Stimulated activated CD8-positive, alpha-beta memory T cell treated with anti-CD3 and anti-CD28 coated beads, Interleukin-15, amount 100 ng/mL, for 24 hours (primary cell): ENCODE data around the gene PLEKHH3.

ENCODE experiments used
- DNase-seq: peaks from one replicate; pipeline ENCODE4 v3.0.0-alpha.2; 2020; ENCODE audit warnings: low read depth

Gene PLEKHH3, protein sequence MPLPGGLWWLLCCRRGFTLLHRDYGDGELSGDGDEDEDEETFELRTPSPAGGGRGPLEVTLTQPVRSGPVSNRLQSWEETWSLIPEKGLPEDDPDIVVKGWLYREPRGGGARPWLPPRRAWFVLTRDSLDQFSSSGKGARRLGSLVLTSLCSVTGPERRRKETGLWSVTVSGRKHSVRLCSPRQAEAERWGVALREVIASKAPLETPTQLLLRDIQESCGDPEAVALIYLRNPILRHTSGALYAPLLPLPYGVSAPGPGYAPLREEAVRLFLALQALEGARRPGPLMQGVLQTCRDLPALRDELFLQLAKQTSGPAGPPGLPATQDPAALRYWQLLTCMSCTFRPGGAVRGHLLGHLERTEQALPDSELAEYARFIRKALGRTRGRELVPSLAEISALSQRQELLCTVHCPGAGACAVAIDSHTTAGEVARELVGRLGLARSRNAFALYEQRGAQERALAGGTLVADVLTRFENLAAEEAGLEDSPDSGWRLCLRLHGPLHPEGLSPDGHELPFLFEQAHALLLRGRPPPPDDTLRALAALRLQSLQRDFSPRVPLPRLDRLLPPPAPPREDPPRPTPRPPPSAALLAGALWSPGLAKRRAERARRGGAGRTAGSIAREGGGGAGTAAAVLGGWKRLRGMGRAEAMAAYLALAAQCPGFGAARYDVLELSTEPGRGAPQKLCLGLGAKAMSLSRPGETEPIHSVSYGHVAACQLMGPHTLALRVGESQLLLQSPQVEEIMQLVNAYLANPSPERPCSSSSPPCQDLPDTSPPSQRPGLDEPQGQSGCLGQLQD

DNA sequence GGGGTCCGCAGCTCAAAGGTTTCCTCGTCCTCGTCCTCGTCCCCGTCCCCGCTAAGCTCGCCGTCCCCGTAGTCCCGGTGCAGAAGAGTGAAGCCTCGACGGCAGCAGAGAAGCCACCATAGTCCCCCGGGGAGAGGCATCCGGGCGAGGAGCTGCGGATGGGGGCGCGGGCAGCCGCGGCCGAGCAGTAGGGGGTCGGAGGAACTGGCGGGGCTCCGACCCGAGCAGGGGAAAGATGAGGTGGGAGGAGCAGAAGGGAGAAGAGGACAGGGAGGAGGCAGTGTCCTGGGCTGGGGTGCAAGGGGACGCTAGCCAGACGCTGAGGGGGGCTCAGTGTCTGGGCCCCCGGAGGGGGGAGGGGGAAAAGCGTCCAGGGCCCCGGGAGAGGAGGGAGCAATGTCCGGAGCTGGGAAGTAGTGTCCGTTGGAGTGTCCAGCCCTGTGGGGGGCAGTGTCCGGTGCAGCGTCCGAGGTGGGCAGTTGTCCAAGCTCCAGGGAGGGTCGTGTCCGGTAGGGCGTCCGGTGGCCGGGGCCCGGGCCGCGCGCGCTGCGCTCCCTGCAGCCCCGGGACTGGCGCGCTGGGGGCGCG, at the start of gene PLEKHH3:
Gene PLEKHH3 (minus strand): TSS at position 571 of the 588 bp plus-strand sequence. CDS start 431 bp downstream, at position 140.
- no peak for DNase-seq

DNA sequence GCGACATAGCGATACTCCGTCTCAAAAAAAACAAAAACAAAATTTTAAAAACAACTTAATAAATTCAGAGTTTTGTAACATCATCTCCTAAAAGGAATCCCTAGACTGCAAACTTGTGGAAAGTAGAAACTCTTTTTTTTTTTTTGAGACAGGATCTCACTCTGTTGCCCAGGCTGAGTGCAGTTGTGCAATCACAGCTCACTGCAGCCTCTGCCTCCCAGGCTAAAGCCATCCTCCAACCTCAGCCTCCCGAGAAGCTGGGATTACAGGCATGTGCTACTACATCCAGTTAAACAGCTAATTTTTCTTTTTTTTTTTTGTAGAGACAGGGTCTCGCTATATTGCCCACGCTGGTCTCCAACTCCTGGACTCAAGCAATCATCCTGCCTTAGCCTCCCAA, 48.3 kb upstream of the PLEKHH3 start:
- no peak for DNase-seq

DNA sequence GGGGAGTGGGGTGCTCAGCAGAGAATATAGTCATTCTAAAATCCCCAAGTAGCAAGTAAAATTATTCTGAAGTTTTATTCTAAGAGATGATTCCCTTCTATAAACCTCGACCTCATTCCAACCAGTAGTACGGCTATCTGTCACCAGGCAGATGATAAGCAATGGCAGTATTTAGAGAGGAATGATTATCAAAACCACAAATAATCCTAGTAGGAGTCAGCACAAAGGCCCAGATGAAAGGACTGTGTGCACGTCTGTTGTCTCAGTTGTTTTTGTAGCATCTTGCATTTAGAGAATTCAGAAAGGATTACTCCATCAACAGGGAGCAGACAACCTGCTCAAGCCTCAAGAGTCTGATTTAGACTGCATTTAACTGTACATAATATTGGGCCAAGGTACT, 46.8 kb upstream of the PLEKHH3 start:
- DNase-seq, result no peak

DNA sequence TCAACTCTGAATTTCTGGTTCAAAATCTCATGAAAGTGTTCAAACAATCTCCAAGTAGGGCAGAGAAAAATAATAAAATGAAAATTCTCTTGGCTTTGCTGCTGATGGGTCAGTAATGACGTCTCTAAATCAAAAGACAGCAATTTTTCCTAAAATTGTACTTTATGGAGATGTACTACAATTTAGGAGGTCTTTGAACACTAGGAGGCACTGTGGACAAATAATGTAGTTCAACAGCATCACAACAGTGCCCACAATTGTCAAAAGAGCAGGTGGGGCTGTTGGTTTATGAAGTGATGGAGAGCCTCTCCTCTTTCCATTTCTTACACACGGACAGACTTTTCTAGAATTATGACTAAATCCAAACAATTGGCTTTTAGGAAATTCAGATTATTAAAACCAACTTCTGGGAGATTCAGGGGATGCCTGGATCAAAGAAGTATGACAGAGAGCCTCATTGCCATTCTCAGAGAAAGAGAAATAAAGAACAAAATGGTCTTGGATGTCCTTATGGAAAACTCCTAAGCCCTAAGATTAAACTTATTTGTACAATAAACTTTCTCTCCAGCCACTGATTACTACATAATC, 44.3 kb upstream of the PLEKHH3 start:
- DNase-seq, result no peak

DNA sequence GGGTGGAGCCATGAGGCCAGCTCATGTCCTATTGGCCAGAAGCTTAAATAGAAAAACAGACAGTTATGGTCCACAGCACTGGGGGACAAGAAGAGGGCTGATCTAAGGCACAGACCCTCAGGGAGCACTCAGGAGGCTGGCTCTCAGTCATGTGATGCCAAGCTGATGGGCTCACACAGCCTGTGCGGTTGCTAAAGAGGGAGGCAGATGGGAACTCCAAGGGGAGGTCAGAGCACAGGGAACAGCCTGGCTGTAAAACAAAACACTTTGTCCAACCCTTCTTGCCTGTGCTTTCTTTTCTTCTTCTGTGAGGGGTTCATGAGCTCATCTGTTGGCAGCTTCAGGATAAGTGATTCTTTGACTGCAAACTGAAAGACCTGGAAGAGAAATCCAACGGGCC, 32.8 kb upstream of the PLEKHH3 start:
- no peak for DNase-seq

DNA sequence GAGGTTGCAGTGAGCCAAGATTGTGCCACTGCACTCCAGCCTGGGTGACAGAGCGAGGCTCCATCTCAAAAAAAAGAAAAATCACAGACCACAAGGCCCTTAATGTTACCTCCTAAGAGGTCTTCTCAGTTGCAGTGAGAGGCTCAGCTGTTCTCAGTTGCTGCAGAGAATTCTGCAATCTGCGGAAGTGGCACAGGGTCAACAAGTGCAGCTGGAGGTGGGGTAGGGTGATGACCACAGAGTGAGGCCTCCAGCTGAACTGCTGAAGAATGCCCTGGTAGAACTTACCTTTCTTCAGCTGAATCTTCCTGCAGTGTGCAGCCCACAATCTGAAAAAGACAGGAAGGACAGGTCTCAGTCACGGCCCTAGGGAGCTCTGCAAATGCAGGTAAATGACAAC, 31.8 kb upstream of the PLEKHH3 start:
- DNase-seq, result no peak

DNA sequence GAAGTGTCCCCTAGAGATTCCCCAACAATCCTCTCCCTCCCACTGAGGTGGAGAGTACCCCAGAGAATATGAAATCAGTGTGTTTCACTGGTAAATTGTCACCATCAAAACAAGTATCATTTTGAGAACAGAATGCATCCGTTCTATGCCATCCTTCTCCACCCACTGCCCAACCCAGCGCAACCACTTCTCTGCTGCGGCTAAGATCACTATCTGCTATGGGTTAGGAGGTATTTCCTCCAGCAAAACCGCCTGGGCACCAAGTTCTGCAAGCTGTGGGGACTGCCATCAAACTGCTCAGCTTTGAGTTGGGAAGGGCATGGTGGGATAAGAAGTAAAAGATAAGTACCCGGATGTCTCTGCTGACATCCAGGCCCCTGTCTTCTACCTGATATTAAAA, 29.9 kb upstream of the PLEKHH3 start:
- no peak for DNase-seq

DNA sequence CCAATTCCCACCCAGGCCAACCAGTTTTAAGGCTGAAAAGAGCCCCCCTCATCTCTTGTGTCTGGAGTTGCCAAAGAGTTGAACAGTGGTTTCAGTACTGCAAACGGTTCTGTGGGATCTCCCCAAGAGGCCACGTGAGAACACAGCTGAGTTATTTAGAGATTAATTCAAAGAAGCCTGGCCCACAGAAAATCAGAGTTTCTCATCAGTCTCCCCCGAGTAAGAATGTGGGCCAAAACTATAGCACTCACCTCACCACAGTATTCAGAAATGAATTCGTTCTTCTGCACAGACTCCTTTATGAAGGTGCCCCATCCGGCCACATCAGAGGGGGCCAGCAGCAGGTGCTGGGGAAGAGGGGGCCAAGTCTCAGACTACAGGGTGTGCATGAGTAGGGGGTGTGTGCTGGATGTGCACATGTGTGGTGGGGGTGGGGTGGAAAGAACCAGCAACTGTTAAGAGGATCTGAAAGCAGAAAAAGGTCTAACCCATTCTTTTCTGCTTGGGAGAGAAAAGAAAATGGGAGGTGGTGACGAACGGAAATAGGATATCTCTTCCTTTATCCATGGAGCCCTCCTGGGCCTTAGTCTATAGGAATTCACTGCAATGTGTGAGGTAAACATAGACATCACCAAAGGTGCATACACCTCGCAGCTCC, 28.2 kb upstream of the PLEKHH3 start:
- no peak for DNase-seq

DNA sequence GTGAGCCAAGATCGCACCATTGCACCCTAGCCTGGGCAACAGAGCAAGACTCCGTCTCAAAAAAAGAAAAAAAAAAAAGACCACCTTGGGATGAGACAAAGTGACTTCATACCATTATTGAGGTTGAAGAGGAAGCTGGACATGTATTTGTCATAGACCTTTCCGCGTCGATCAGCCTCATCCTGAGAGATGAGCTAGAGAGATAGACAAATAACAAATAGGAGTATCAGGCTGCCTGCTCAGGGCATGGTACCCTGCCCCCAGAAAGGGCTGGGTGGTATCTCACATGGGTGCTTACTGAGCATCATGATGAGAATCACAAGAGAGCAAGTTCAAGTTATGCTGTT, 27.7 kb upstream of the PLEKHH3 start:
- no peak for DNase-seq

DNA sequence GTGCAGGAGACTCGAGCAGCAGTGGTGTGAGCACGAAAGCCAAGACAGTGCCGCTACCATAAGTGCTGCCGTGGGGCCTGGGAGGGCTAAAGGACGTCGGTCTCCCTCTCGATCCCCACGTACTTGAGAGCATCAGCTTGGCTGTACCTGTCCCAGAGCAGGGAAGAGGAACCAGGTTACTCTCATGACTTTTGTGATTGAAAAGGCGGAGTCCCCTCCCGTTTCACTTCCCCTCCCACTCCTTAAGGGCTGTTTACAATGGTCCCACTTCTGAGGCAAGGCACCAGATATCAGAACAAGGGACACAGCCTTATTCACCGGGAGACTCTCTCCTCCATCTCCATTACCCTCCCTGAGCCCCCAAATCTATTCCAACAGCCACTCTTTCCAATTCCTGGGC, 25.7 kb upstream of the PLEKHH3 start:
- DNase-seq, result no peak

DNA sequence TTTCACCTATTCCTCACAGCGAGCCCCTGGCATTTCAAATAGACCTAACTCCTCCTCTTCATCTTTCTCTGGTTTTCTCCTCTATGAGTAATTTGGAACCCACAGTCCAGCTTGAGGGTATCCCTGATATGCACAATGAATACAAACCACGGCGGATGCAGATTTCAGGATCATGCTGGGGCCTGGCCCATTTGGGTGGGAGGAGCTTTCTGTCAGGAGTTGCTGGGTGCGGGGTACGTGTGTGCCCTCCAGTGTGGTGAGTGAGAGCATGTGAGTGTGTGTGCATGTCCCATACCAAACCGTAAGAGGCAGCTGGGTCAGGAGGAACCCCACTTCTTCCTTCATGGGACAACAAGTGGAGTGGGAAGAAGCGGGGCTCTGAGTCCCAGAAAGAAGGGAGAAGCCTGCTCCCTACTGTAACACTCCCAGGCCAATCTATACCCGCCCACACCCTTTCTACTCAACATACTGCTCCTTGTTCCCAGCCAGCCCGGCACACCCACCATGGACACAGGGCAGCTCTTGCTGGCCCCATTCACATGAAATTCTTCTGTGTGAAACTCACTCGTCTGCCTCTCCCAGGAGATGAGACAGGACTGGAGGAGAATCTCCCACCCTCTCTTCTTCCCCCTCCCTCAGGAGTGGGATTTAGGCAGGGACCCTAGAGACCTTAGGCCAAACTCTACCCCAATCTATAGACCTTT, 23.9 kb upstream of the PLEKHH3 start:
- DNase-seq, result no peak

DNA sequence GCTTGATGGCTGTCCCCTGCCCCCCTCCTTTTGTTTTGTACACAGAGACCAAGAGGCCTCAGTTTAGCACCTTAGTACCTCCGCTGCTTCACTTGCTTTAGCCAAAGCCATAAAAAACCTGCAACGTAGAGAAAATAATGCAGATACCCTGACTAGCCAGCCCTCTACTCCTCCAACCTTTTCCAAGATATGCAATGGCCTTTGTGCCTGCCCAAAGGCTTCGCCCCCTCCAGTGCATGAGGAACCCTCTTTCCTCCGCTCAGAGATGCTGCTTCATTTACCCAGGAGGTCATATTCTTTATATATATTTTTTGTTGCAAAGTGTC, 22.6 kb upstream of the PLEKHH3 start:
- no peak for DNase-seq

DNA sequence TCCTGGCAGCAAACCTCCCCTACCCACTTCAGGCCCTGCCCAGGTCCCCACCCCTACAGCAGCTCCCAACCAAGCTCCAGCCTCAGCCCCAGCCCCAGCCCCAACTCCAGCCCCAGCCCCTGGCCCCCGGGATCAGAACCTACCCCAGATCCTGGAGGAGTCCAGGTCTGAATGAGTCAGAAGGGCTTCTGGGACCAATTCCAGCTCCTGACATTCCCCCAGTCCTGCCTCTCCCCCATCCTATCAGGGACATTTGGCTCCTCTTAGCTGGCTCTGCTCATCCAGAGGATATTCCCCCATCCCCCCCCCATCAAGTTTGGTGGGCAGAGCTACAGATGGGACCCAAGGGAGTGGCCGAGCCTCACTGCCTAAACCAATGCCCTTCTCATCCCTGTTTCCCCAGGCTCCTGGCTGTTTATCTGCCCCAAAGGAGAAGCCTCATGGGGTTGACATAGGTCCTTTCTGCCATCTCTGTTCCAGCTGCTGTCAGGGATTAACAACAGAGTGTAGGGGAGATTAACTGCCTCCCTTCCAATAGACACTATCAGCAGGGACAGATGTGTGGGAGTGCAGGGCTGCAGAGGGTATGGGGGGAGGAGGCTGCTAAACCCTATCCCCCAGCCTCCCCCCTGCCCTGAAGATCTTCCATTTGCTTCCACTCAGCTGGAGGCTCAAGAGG, 22.1 kb upstream of the PLEKHH3 start:
- no peak for DNase-seq

DNA sequence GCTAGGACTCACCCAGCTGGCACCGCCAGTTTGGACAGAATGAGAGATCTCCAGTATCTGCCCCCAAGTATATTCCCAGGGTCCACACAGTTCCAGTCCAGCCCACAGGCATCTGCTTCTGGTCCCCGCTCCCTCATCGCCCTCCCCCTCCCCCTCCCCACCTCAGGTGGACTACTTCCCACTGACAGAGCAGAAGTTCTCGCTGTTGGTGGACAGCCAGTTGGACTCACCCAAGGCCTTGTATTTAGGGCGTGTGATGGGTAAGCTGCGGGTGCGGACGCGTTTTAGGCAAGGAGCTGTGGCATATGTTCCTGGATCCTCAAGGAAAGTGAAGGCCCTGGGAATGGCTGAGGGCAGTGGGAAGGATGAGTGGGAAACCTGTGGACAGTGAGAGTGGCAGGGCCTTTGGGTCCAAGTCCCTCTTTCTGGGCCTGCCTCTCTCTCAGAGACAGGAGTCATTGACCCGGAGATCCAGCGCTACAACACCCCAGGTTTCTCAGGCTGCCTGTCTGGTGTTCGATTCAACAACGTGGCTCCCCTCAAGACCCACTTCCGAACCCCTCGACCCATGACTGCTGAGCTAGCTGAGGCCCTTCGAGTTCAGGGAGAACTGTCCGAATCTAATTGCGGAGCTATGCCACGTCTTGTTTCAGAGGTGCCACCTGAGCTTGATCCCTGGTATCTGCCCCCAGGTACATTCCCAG, 20.5 kb upstream of the PLEKHH3 start:
- no peak for DNase-seq

DNA sequence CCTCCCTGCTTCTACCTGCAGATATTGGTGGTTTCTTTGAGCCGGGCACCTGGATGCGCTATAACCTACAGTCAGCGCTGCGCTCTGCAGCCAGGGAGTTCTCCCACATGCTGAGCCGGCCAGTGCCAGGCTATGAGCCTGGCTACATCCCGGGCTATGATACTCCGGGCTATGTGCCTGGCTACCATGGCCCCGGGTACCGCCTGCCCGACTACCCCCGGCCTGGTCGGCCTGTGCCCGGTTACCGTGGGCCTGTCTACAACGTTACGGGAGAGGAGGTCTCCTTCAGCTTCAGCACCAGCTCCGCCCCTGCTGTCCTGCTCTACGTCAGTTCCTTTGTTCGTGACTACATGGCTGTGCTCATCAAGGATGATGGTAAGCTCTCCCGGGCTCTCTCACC, 18.7 kb upstream of the PLEKHH3 start:
- DNase-seq, result no peak

DNA sequence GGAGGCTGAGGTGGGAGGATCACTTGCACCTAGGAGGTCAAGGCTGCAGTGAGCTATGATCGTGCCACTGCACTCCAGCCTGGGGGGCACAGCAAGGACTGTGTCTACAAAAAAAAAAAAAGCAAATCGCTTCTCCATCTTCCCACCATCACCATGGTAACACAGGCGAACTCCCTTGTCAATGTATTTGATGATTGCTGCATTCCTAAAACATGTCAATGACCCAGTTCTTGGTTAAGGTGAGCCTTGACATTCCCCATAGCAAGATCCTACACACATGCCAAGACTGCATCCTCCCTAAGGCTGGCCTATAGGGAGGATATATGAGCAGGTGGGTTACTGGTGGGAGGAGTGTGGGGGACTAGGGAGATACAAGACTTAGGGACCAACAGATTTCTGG, 17.7 kb upstream of the PLEKHH3 start:
- no peak for DNase-seq

DNA sequence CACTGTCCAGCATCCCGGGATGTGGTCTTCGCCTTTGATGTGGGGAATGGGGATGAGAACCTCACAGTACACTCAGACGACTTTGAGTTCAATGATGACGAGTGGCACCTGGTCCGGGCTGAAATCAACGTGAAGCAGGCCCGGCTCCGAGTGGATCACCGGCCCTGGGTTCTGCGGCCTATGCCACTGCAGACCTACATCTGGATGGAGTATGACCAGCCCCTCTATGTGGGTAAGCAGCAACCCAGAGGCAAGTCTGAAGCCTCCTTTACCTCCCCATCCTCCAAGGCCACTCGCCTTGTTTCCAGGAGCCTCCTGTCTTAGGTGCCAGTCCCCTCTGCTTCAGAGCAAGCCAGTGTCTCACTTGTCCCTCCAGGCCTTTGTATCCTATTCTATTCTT, 15.7 kb upstream of the PLEKHH3 start:
- no peak for DNase-seq

DNA sequence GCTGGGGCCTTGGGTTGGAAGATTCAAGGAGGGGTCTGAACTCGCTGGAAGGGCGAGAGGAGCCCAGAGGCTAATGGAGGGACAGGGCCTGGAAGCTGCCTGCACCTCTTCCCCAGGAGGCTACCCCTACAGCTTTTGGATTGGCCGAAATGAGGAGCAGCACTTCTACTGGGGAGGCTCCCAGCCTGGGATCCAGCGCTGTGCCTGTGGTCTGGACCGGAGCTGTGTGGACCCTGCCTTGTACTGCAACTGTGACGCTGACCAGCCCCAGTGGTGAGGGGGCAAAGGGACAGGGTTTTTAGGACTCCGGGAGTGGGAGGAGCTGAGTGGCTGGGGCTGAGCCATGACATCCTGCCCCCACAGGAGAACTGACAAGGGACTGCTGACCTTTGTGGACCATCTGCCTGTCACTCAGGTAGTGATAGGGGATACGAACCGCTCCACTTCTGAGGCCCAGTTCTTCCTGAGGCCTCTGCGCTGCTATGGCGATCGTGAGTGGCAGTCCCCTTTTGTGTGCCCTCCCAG, 14.3 kb upstream of the PLEKHH3 start:
- no peak for DNase-seq

DNA sequence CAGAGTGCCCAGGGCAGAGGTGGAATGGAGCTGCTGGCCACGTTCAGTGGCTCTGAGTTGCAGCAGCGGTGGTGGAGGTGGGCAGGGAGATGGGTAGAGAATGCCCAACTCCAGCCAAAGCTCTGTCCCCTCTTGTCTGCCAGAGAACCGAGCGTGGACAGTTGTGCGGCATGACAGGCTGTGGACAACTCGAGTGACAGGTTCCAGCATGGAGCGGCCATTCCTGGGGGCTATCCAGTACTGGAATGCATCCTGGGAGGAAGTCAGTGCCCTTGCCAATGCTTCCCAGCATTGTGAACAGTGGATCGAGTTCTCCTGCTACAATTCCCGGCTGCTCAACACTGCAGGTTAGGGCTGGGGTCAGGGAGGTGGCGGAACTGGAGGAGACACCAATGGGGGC, 13.8 kb upstream of the PLEKHH3 start:
- DNase-seq, result no peak

DNA sequence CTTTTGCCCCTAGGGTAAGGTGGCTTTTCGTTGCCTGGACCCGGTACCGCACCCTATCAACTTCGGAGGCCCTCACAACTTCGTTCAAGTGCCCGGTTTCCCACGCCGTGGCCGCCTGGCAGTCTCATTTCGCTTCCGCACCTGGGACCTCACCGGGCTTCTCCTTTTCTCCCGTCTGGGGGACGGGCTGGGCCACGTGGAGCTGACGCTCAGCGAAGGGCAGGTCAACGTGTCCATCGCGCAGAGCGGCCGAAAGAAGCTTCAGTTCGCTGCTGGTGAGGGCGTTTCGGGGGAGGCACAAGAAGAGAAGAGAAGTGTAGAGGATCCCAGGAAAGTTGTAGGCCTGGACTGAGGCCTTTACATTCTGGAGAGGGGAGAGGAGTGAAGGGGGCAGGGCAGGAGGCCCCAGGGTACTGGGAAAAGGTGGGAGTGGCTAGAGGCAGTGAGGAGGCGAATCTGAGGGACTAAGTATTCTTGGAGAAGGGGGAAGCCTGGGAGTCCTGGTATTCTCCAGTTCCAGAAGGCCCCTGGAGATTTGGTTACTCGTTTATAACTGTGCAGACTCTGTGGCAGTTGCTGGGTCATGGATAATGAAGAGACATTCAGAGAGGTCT, 11.0 kb upstream of the PLEKHH3 start:
- no peak for DNase-seq
